ENCODE measurements around the gene SSC4D. TPM values are rescaled to one million over a fixed set of nuclear protein-coding genes. Genes with fewer than 3 reads are reported as not detected.

Gene SSC4D
- total and polyA plus RNA-seq, 9 of the 15 experiments (the other 6 are each of a cell fraction or from before 2014, with no cell fraction given), result 0.06 to 1.1 (median 0.85) TPM; not detected in 1

GRCh38 chr7:76372984-76373833, 36.3 kb downstream of the SSC4D start (continued):
- peak; percentile 83; the same call in 1 of the 2 replicates for TF ChIP-seq ZNF644 (tag; IDR thresholded peaks at IDR 0.05; ENCODE audit: low read depth)
- TF ChIP-seq FOSL1 (tag; conservative IDR thresholded peaks at IDR 0.05), result peak; percentile 83
- TF ChIP-seq FOXO4 (CRISPR knock-in tag; IDR thresholded peaks at IDR 0.05), result no peak
- 0 out of 2 replicates have a peak, but pooled peaks have one; percentile 52 for TF ChIP-seq HDAC8 (tag; IDR thresholded peaks at IDR 0.05)
- peak; percentile 87 for TF ChIP-seq HDAC2 (IDR thresholded peaks at IDR 0.05)
- no peak for TF ChIP-seq ZNF561 (CRISPR knock-in tag; conservative IDR thresholded peaks at IDR 0.05)
- TF ChIP-seq TAL1 (IDR thresholded peaks at IDR 0.05), result no peak; the same call in 1 of the 2 replicates
- peak; percentile 90 for TF ChIP-seq ATF3 (IDR thresholded peaks at IDR 0.05)
- no peak for TF ChIP-seq ATF3 (CRISPR knock-in tag; conservative IDR thresholded peaks at IDR 0.05)
- no peak for TF ChIP-seq MAX (CRISPR knock-in tag; IDR thresholded peaks at IDR 0.05)
- TF ChIP-seq FUS (optimal IDR thresholded peaks at IDR 0.05; ENCODE audit: low read depth, low read length), result no peak
- TF ChIP-seq POLR2AphosphoS5 (IDR thresholded peaks at IDR 0.05; ENCODE audit: control insufficient read depth, insufficient read depth, low read depth, low read length), result peak; percentile 60; the same call in 1 of the 2 replicates
- no peak for TF ChIP-seq POU5F1 (IDR thresholded peaks at IDR 0.05; ENCODE audit: borderline replicate concordance, low read depth, low read length, partially characterized antibody)
- no peak for TF ChIP-seq ZNF133 (CRISPR knock-in tag; IDR thresholded peaks at IDR 0.05)
- TF ChIP-seq NFXL1 (CRISPR knock-in tag; IDR thresholded peaks at IDR 0.05), result no peak
- peak in 1 of 2 experiments; percentile 67; a peak in 2 of 4 replicates for TF ChIP-seq TRIM24 (IDR thresholded peaks at IDR 0.05)
- TF ChIP-seq ZBTB2 (IDR thresholded peaks at IDR 0.05), result peak; percentile 67; the same call in 1 of the 2 replicates
- TF ChIP-seq ZNF609 (CRISPR knock-in tag; IDR thresholded peaks at IDR 0.05; ENCODE audit: borderline replicate concordance), result no peak
- no peak for TF ChIP-seq ELF2 (CRISPR knock-in tag; IDR thresholded peaks at IDR 0.05)

Data from K562 (cell line).